Tibial nerve (tissue), 4 donors: ENCODE data around the gene KREMEN2. TPM values are rescaled to one million over a fixed set of nuclear protein-coding genes. Genes with fewer than 3 reads are reported as not detected.

ENCODE experiments used
- small RNA-seq: library from RNA; depleted of rRNA; stranded (forward); fragments of <200 nt; gene quantifications from one replicate; pipeline ENCODE3, GENCODE V24; 2016
- total RNA-seq, 4 donors: library from RNA; depleted of rRNA; stranded (reverse); fragments of >200 nt; gene quantifications; one replicate each; pipeline ENCODE4 v1.1.0, GENCODE V29; 2016

Gene KREMEN2
- total RNA-seq, 4 donors from 2014 or later = not detected

Small RNA genes within 50 kb of the gene (small RNA-seq; reads per million reads assigned to genes)
- not detected for gene LINC00514

Other genes with a start within 250 kb of the KREMEN2 start
- 1 to 10 TPM; 1.3 to 4.2 (median 2.4) TPM for gene PRSS27, start 244.1 kb upstream of the KREMEN2 start, total RNA-seq
- gene SRRM2, start 211.6 kb upstream of the KREMEN2 start, total RNA-seq = 1,000 to 10,000 TPM in 1 of 4 donors, 100 to 1,000 TPM in 3; 843 to 1,374 (median 886) TPM
- gene ELOB, start 187.0 kb upstream of the KREMEN2 start, total RNA-seq = 100 to 1,000 TPM; 293 to 759 (median 513) TPM
- gene PRSS33, start 176.7 kb upstream of the KREMEN2 start, total RNA-seq = not detected
- gene PRSS41, start 165.8 kb upstream of the KREMEN2 start, total RNA-seq = not detected
- not detected for gene PRSS21, start 147.0 kb upstream of the KREMEN2 start, total RNA-seq
- gene ZG16B, start 134.0 kb upstream of the KREMEN2 start, total RNA-seq = not detected
- not detected for gene PRSS22, start 106.1 kb upstream of the KREMEN2 start, total RNA-seq
- gene FLYWCH2, start 81.1 kb upstream of the KREMEN2 start, total RNA-seq = 10 to 100 TPM; 66.2 to 76.8 (median 72.8) TPM
- gene FLYWCH1, start 52.3 kb upstream of the KREMEN2 start, total RNA-seq = 10 to 100 TPM; 65.1 to 74.9 (median 68.7) TPM
- gene PAQR4, start 5.1 kb downstream of the KREMEN2 start, total RNA-seq = 10 to 100 TPM in 1 of 4 donors, 1 to 10 TPM in 3; 5.1 to 15.0 (median 7.9) TPM
- gene PKMYT1, start 16.2 kb downstream of the KREMEN2 start, total RNA-seq = 1 to 10 TPM in 2 of 4 donors, under 1 TPM in 2; 0.60 to 1.6 (median 1.1) TPM
- gene CLDN9, start 48.6 kb downstream of the KREMEN2 start, total RNA-seq = under 1 TPM in 1 of 4 donors, not detected in 3; 0.30 TPM
- gene CLDN6, start 53.9 kb downstream of the KREMEN2 start, total RNA-seq = not detected
- 10 to 100 TPM in 2 of 4 donors, 1 to 10 TPM in 2; 2.4 to 47.4 (median 11.5) TPM for gene TNFRSF12A, start 56.1 kb downstream of the KREMEN2 start, total RNA-seq
- 10 to 100 TPM; 17.7 to 46.9 (median 38.5) TPM for gene HCFC1R1, start 59.7 kb downstream of the KREMEN2 start, total RNA-seq
- 10 to 100 TPM; 12.2 to 28.5 (median 18.0) TPM for gene THOC6, start 59.8 kb downstream of the KREMEN2 start, total RNA-seq
- gene BICDL2, start 72.7 kb downstream of the KREMEN2 start, total RNA-seq = not detected
- under 1 TPM in 2 of 4 donors, not detected in 2; under 0.01 to 0.42 TPM for gene MMP25, start 82.3 kb downstream of the KREMEN2 start, total RNA-seq
- gene IL32, start 101.4 kb downstream of the KREMEN2 start, total RNA-seq = 10 to 100 TPM in 3 of 4 donors, 1 to 10 TPM in 1; 4.2 to 32.9 (median 21.7) TPM
- gene ZSCAN10, start 135.0 kb downstream of the KREMEN2 start, total RNA-seq = not detected
- 10 to 100 TPM; 19.4 to 29.2 (median 21.5) TPM for gene ZNF205, start 148.3 kb downstream of the KREMEN2 start, total RNA-seq
- gene ZNF213, start 170.8 kb downstream of the KREMEN2 start, total RNA-seq = 10 to 100 TPM in 1 of 4 donors, 1 to 10 TPM in 3; 7.7 to 17.1 (median 8.9) TPM
- gene OR1F1, start 223.9 kb downstream of the KREMEN2 start, total RNA-seq = not detected